Neural cell (in vitro differentiated cells): ENCODE results near the gene WFDC1.

Experiments
- EP300 ChIP-seq: fragments of 450-650 bp; conservative IDR thresholded peaks from 2 replicates; pipeline ENCODE4 v1.6.1; 2014; ENCODE audit warnings: antibody characterized with exemption, mild to moderate bottlenecking, moderate library complexity; ENCODE audit not compliant: poor library complexity, severe bottlenecking
- EZH2 ChIP-seq: fragments of 200-600, 300-800 bp; shearing (Covaris generic), sonication (generic); IDR thresholded peaks from 2 replicates; pipeline ENCODE4 v1.6.1; 2014; ENCODE audit warnings: antibody characterized with exemption, low read length, borderline replicate concordance, mild to moderate bottlenecking; ENCODE audit not compliant: insufficient read depth, poor library complexity, severe bottlenecking
- MXI1 ChIP-seq: fragments of 450-650 bp; conservative IDR thresholded peaks from 2 replicates; pipeline ENCODE4 v1.6.1; 2014; ENCODE audit warnings: antibody characterized with exemption, mild to moderate bottlenecking; ENCODE audit not compliant: poor library complexity, severe bottlenecking
- RAD21 ChIP-seq: fragments of 450-650 bp; conservative IDR thresholded peaks from 2 replicates; pipeline ENCODE4 v1.6.1; 2014; ENCODE audit warnings: antibody characterized with exemption, mild to moderate bottlenecking, moderate library complexity
- TF ChIP-seq, protein P1 (sequence below): fragments of 450-650 bp; IDR thresholded peaks from 2 replicates; pipeline ENCODE4 v1.5.1; 2014; ENCODE audit warnings: antibody characterized with exemption, mild to moderate bottlenecking, moderate library complexity; ENCODE audit not compliant: poor library complexity, severe bottlenecking

GRCh38 chr16:84299734-84300440 lies 5.2 kb downstream of the WFDC1 start:
- TF ChIP-seq, protein P1, sequence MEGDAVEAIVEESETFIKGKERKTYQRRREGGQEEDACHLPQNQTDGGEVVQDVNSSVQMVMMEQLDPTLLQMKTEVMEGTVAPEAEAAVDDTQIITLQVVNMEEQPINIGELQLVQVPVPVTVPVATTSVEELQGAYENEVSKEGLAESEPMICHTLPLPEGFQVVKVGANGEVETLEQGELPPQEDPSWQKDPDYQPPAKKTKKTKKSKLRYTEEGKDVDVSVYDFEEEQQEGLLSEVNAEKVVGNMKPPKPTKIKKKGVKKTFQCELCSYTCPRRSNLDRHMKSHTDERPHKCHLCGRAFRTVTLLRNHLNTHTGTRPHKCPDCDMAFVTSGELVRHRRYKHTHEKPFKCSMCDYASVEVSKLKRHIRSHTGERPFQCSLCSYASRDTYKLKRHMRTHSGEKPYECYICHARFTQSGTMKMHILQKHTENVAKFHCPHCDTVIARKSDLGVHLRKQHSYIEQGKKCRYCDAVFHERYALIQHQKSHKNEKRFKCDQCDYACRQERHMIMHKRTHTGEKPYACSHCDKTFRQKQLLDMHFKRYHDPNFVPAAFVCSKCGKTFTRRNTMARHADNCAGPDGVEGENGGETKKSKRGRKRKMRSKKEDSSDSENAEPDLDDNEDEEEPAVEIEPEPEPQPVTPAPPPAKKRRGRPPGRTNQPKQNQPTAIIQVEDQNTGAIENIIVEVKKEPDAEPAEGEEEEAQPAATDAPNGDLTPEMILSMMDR, result no peak
- TF ChIP-seq EZH2 (no peak), RAD21 (no peak), EP300 (no peak), MXI1 (no peak)
